Upper lobe of left lung (tissue), 4 donors: ENCODE measurements around the gene TAS1R2.

Source experiments
- CTCF ChIP-seq, 6 experiments: fragments of 450-650 bp in 4 of 6; fragments of 200-600 bp in 2 of 6; sonication (generic) in 2 of 6; IDR thresholded peaks; one replicate each; pipeline ENCODE4 v1.5.1; 2016 to 2019; ENCODE audit warnings: antibody characterized with exemption in 6 of 6
- EP300 ChIP-seq, 4 donors: sonication (generic); formaldehyde crosslinking; IDR thresholded peaks; one replicate each; pipeline ENCODE4 v1.5.1; 2017; ENCODE audit warnings: antibody characterized with exemption in 4 of 4, control low read depth in 2 of 4
- POLR2A ChIP-seq, 4 donors: fragments of 450-650 bp; IDR thresholded peaks; one replicate each; pipeline ENCODE4 v1.5.1; 2016 to 2017; ENCODE audit warnings: antibody characterized with exemption in 4 of 4, mild to moderate bottlenecking in 2 of 4
- POLR2AphosphoS5 ChIP-seq, 2 donors: sonication (generic); formaldehyde crosslinking; IDR thresholded peaks; one replicate each; pipeline ENCODE4 v1.5.1; 2017; ENCODE audit warnings: antibody characterized with exemption in 2 of 2

- TF ChIP-seq CTCF (IDR thresholded peaks at IDR 0.05) (no peak), EP300 (IDR thresholded peaks at IDR 0.05) (no peak), POLR2AphosphoS5 (IDR thresholded peaks at IDR 0.05) (no peak), POLR2A (IDR thresholded peaks at IDR 0.05) (no peak)
Observed at GRCh38 chr1:18870957-18871356, 11.5 kb upstream of the TAS1R2 start.
